GM21825 (cell line): ENCODE results near the gene DUOXA2.
"Not testable (repeated sequence)": the region's sequence is repeated elsewhere in the genome, so short reads cannot be mapped to it uniquely, and the experiment has no call there.

Experiments
- ATAC-seq: cut with Tn5 transposase; IDR thresholded peaks from one replicate; pipeline ENCODE4 v1.9.1; 2021; ENCODE audit warnings: mild to moderate bottlenecking, moderate library complexity; ENCODE audit not compliant: unreplicated experiment

DUOXA2 gene

GRCh38 chr15:45114076-45114750 lies at the start of gene DUOXA2, which contains the start of gene DUOX2:
Gene DUOXA2 (plus strand): TSS chr15:45114326. CDS start chr15:45114606, 280 bp downstream.
Gene DUOX2 (minus strand): TSS chr15:45114172. CDS start chr15:45113411, 761 bp downstream.
- ATAC-seq = no peak

GRCh38 chr15:45064386-45064785 lies 49.7 kb upstream of the DUOXA2 start:
- no peak for ATAC-seq

DNA sequence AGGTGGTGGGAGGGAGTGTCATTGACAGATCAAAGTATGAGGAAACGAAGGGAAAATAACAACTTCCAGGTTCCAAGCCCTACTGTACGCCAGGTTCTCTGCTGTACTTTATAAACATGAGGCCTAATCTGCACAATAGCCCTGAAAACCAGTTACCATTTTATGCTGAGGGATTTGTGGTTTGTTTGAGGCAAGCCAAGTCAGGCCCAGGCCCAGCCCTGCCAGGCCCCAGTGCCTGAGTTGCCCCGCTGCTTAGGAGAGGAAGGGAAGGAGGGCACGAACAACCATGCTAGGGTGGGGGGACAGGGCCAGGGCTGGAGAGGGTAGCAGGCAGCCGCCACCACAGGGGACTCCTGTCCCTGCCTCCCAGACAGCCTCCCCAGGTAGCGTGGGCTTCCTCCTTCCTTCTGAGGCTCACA lies 44.2 kb upstream of the DUOXA2 start:
- ATAC-seq = not testable (repeated sequence)

- ATAC-seq = not testable (repeated sequence)
Measured at GRCh38 chr15:45073602-45074001, 40.5 kb upstream of the DUOXA2 start.

DNA sequence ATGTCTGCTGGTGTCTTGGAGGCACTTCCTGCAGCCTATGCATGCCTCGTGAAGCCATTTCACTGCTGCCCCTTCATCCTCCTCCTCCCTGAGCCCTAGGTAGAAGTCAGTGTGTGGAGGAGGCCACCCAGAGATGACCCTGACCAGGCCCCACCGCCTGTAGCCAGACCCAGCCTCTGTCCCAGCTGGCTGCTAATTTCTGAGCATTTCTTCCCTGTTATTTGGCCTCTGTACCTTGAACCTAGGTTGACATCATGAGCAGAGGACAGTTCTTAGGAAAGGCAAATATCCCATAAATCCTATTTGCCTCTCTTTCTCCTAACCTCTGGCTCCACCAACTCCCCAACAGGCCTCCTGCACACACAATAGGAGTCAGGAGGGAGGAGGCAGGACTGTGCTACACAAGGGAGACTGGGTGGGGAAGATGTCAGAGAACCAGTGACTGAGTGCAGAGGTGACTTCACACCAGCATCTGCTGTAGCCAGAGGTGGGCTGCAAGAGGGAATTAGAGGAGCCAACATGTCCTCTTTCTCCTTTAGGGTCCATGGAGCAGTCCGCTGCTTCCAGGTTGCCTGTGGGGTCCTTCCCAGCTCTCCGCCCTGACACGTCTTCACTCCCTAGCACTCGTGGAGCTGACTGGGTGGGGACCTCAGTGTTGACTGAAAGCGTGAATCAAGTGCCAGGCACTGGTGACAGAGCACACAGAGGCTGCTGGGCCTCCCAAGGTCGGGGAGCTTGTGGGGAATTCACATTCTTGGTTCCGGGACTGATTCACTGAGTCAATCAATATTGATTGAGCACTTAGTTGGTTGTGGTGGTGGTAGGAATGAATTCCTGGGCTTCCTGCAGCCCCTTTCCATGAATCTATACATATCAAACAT lies 38.4 kb upstream of the DUOXA2 start:
- not testable (repeated sequence) for ATAC-seq

- ATAC-seq = not testable (repeated sequence)
Measured at GRCh38 chr15:45077391-45077790, 36.7 kb upstream of the DUOXA2 start.

- not testable (repeated sequence) for ATAC-seq
Measured at GRCh38 chr15:45079201-45079600, 34.9 kb upstream of the DUOXA2 start.

DNA sequence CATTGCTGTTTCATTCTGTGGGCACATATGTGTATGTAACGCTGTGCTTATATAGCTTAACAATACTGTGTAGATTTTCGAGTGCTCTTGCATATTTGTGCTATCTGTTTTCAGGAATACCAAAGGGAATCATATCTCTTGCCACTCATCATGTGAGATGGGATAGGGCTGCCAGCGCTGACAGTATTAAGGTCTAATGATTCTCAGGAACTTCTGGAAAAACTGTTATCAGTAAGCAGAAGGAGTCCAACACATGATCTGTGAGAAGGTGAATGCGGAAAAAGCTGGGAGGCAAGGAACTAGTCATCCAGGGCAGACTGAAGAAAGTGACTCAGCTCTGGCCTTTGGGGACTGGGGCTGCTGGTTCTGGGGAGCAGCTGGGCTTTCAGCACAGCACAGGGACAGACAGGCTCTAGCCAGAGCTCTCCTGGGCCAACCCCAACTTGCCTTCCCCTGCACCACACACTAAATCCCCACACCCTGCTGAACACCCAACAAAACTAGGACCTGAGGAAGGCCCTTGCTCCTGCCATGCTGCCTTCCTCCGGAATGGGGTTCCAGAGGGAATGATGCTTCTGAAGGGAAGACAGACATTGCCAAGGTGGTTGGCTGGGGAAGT lies 34.4 kb upstream of the DUOXA2 start:
- not testable (repeated sequence) for ATAC-seq

- ATAC-seq = not testable (repeated sequence)
Measured at GRCh38 chr15:45080593-45080992, 33.5 kb upstream of the DUOXA2 start.

DNA sequence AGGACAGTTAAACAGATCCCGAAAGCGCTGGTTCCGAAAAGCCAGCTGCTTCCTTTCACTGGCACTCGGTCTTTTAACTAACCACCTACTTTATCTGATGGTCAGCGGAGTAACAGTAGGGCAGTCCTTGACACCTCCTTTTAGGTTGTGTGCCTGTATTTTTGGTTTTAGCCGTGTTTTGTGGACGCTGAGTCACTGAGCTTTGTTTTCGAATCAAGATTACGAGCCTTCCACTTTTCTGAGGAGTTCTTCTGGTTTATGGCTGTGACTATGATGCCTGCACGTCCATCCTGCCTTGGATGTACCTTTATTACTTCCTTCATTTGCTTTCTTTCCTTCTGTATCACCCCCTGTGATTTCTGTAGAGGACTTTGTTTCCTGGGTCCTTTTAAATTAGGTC lies 31.7 kb upstream of the DUOXA2 start:
- not testable (repeated sequence) for ATAC-seq

DNA sequence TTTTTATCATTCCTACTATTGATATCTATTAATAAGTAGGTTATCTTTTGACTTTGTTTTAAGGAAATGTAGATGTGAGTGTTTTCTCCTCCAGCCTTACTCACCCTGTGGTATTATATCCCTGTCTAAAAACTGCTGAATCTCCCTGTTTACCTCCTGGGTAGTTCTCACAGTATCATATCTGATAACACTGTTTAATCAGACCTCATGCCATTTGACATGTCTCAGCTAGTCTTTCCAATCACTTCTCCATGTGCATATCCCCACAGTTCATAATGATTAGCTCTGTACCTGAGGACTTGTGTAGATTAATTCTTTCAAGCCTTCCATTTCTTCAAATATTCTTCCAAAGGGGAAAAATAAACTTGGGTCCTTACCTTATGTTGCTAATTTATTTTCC lies 30.9 kb upstream of the DUOXA2 start:
- no peak for ATAC-seq

- ATAC-seq = no peak
Measured at GRCh38 chr15:45084163-45084562, 30.0 kb upstream of the DUOXA2 start.

DNA sequence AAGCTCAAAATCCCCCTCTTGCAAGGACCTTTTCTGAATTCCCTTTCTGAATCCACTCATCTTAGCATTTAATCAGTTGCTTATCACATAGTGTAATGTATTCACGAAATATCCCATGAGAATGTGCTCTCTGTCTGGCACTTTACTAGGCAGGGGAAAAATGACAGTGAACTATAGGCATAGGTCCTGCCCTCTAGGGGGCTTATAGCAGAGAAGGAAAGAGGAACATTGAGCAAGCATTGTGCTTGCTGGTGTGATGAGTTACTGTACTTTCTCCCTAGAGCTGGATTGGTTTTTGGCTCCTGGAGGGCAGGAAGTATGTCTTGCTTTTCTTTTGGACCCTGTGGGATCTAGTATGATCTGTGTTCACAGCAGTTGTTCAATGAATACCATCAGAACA lies 26.6 kb upstream of the DUOXA2 start:
- no peak for ATAC-seq

GRCh38 chr15:45088801-45089711 lies 25.1 kb upstream of the DUOXA2 start:
- no peak for ATAC-seq

GRCh38 chr15:45089712-45090373 lies 24.3 kb upstream of the DUOXA2 start:
- ATAC-seq = no peak

GRCh38 chr15:45091161-45091560 lies 23.0 kb upstream of the DUOXA2 start:
- no peak for ATAC-seq

DNA sequence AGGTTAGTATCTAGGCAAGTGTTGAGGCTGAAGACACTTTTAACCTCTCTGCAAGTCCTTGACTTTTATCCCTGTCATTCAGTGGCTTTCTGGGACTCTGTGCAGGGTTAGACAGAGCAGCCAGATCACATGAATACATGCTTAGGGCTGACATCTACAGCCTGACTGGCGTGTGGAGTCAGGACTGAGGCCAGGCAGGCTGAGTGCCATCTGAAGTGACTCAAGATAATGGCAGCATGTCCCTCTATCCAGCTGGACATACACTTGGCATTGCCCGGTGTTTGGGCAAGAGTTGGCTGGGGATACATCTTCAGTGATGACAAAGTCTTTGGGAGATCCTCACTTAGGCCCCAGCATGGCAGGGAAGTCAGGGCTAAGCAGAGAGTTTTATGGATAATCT lies 22.6 kb upstream of the DUOXA2 start:
- ATAC-seq = no peak

DNA sequence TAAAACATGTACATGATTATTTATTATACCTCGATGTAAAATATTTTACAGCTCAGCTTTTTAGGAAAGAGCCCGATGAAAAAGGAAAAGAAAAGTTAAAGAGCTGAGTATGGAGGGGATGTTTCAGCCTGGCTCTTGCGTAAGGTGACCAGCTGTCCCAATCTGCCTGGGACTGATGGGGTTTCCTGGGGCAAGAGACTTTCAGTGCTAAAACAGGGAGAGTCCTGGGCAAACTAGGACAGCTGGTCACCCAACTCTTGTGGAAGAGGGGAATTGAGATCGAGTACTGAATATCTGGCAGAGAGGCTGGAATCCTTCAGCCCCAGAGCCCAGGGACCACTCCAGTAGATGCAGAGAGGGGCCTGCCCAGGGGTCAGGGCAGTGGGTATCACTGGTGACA lies 21.1 kb upstream of the DUOXA2 start:
- no peak for ATAC-seq

DNA sequence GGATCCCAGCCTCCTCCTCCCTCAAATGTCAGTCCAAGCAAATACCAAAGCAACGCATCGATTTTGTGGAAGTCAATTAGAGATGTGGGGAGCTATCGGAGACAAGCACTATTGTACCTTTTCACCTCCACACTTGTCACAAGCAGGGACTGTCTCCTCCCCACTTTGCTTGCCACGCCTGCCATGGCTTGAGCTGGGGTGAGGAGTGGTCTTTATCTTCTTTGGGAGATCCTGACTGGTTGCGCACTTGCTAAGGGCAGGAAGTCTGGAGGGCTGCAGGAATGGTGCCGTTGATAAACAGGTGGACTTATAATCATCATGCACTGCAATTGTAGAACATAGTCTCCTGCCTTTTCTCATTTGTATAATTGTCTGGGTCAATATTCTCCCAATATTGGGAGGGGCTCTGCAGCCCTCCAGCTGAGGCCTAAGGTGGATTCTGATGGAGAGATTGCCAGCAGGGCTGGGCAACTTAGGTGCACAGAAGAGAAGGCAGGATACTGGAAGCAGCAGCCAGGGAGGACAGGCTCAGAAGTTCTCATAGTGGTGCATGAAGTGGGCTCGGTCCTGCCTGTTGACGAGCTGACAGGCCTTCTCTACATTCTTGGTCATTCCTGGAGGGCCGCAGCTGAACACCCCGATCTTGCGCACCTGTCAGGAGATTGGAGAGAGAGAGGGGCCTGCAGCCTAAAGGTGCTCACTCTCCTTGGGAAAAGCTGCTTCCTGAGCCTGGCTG lies 20.3 kb upstream of the DUOXA2 start:
- ATAC-seq = no peak
